Astrocyte of the hippocampus (primary cell): ENCODE measurements around the gene SPIN1.

ENCODE experiments used
- DNase-seq: peaks from one replicate; pipeline ENCODE4 v3.0.0; 2011; ENCODE audit warnings: low read depth, low spot score

The SPIN1 gene

DNA sequence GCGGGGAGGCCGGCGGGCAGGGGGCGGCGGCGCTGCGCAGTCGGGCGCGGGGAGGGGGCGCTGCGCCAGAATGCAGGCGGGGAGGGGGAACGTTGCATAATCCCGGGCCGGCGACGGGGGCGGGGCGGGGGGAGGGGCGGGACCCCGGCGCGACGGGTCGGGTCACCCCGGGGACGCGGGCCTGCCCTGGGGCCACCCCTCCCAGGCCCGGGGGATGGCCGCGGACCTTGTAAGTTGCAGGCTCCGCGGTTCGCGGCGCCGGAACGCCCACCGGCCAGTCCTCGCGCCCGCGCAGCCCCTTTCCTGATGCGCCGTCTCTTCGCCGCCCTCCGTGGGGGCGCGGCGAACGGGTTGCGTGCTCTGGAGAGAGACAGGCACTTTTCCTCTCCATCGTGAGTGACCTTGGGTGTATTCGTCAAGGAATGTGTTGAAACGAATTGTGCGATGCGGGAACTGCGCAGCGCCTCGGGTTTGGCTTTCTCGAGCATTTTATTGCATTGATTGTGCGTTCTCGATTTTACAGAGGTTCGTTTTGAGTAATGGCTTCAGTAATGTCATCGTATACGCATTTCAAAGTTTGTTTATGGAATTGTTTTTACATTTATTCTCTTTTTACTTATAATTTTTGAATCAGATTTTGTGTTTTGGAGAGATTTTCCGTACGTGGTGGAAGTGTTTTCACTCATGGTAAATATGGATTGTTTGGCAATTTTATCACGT is 802 bp downstream of the SPIN1 start:
- DNase-seq: peak; percentile 84

- peak; percentile 35 for DNase-seq
Observed at GRCh38 chr9:88390371-88390990, 2.2 kb downstream of the SPIN1 start.

DNA sequence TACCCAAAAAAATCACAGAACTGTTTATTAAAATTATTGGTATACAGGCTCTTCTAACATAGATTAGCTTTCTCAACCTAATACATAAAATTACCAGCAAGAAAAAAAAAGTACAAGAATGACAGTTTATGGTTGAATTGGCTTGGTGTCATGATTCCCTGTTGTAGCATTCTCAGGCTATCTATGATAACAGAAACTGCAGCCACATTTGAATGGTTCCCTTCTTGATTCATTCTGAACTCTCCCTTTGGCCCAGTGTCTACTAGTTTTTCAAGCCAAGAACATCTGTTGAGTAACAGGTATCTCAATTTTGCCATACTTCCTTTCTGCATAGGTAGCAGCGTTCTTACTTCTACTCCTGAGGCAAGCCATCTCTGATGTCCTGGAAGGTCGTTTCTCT is 3.0 kb downstream of the SPIN1 start:
- no peak for DNase-seq

DNA sequence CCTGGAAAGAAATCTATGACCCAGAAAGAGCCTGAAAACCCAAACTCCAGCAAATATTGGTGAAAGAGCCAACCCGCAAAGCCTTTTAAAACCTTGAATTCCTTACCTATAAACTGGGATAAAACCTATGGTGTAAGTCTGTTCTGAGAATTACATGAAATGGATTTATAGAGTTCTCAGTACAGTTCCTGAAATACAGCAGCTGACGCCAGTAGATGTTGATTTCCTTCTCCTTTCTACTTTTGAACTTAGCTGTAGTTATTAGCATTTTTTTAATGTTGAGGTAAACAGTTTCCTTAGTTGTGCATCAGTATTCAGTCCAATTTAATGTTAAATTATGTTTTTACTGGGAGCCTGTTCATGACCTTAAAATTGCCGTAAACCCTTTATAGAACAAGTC is 3.7 kb downstream of the SPIN1 start:
- DNase-seq: no peak

GRCh38 chr9:88392549-88392948 is 4.3 kb downstream of the SPIN1 start:
- no peak for DNase-seq

GRCh38 chr9:88396836-88397577 is 8.8 kb downstream of the SPIN1 start:
- peak; percentile 90 for DNase-seq

DNA sequence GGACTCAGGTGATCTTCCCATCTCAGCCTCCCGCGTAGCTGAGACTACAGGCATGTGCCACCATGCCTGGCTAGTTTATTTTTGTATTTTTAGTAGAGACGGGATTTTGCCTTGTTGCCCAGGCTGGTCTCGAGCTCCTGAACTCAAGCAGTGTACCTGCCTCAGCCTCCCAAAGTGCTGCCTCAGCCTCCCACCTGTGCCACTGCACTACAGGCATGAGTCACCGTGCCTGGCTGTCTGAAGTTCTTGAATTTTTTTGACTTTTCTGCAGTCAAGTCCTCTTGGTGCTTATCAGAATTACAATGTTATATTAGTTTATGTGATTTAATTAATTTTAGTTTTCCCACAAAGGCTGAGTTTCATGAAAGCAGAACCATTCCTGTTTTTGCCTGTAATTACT is 9.8 kb downstream of the SPIN1 start:
- peak; percentile 16 for DNase-seq

DNA sequence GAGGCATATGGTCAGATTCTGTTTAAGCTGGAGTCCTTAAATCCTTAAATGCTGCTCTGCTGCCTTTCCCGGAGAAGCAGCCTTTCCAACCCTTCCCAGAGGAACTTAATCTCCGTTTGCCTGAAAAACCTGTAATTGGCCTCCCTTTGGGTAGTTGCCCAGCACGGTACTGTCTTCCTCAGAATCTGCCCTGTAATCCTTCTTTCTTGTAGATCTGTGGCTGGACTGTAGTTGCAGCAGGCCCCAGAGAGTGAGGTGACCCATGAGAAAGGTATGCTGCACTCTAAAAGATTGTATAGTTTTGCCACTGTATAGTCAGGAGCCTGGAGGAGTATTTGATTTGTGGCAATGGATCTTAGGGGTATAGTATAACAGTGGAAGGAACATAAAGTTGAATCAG is 11.7 kb downstream of the SPIN1 start:
- DNase-seq: peak; percentile 77

DNA sequence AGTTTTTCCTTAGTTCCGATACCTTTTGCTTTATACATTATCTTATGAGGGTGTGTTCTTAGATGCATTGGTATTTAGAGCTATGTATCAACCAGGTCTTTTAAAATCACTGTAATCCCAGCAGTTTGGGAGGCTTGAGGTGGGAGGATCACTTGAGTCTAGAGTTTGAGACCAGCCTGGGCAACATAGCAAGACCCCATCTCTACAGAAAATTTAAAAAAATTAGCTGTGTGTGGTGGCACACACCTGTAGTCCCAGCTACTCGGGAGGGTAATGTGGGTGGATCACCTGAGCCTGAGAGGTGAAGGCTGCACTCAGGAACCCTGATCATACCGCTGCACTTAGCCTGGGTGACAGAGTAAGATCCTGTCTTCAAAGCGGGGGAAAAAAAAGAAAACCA is 15.1 kb downstream of the SPIN1 start:
- no peak for DNase-seq

DNA sequence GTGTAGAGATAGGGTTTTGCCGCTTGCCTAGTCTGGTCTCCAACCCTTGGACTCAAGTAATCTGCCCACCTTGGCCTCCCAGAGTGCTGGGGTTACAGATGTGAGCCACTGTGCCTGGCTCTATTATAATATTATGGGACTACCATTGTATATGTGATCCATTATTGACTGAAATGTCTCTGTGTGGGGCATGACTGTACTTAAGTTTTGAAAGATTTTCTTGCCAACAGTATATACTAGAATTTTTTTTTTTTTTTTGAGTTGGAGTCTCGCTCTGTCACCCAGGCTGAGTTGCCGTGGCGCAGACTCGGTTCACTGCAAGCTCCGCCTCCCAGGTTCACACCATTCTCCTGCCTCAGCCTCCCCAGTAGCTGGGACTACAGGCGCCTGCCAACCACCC is 17.8 kb downstream of the SPIN1 start:
- DNase-seq: no peak

DNA sequence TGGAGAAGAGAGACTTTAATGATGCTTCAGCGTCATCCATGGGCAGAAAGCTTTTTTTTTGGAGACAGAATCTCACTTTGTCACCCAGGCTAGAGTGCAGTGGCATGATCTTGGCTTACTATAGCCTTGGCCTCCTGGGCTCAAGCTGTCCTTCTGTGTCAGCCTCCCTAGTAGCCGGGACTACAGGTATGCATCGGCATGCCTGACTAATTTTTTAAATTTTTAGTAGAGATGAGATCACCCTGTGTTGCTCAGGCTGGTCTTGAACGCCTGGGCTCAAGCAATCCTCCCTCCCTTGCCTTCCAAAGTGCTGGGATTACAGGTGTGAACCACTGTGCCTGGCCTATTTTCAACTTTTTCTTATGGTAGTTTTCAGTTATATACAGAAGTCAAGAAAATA is 23.2 kb downstream of the SPIN1 start:
- no peak for DNase-seq

GRCh38 chr9:88414298-88414697 is 26.1 kb downstream of the SPIN1 start:
- no peak for DNase-seq

GRCh38 chr9:88418025-88418424 is 29.8 kb downstream of the SPIN1 start:
- peak; percentile 60 for DNase-seq

- no peak for DNase-seq
Observed at GRCh38 chr9:88418715-88419540, 30.7 kb downstream of the SPIN1 start.

DNA sequence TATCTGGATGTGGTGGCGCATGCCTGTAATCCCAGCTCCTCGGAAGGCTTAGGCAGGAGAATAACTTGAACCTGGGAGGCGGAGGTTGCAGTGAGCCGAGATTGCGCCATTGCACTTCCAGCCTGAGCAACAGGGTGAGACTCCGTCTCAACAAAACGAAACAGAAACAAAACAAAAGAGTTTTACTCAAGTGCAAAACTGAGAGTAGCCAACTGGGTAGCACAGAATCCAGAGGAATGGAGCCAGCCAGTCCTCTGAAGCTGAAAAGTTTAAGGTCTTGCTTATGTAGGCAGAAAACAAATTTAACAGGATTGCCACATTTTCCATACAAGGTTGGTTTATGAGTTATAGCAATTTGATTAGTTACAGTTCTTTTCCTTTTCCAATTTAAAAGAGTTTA is 32.0 kb downstream of the SPIN1 start:
- DNase-seq: no peak

GRCh38 chr9:88421348-88421747 is 33.1 kb downstream of the SPIN1 start:
- no peak for DNase-seq

- peak; percentile 19 for DNase-seq
Observed at GRCh38 chr9:88425538-88425950, 37.3 kb downstream of the SPIN1 start.

DNA sequence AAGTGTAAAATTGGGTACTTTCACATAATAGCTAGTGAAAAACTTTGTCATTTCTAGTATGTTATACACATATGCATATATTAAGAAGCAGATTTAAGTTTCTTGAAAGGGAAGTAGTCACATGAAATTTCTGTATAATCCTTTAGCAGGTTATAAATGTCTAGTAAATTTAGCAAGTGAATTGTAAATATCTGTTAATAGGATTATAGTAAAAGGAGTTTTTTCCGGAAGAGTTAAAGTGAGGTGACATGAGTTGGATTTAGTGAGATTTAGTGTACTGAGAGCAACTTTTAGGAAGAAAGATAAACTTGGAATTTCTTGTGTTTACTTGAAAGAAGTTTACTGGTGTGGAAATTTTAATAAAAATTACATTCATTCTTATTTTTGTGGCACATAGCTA is 38.4 kb downstream of the SPIN1 start:
- DNase-seq: no peak

- DNase-seq: no peak
Observed at GRCh38 chr9:88429595-88430430, 41.6 kb downstream of the SPIN1 start.

GRCh38 chr9:88433583-88434255 is 45.5 kb downstream of the SPIN1 start:
- peak; percentile 39 for DNase-seq
